Measurements from ENCODE around the gene PHC2.

Gene PHC2

GRCh38 chr1:33289858-33290154 lies 141.1 kb downstream of the PHC2 start:
- TF ChIP-seq CTCF (IDR thresholded peaks at IDR 0.05; ENCODE audit: low read depth, low read length) (no peak), MYC (IDR thresholded peaks at IDR 0.05; ENCODE audit: low read depth, low read length) (no peak), POLR2A (IDR thresholded peaks at IDR 0.05; ENCODE audit: extremely low read depth, insufficient read length) (no peak), MAX (IDR thresholded peaks at IDR 0.05; ENCODE audit: low read depth, low read length) (no peak)
- DNase-seq (ENCODE audit: low read depth) = no peak
- no peak overlapping the region for H3K4me3 ChIP-seq (ENCODE audit: low read depth, low read length)

GRCh38 chr1:33288976-33289857 lies 141.7 kb downstream of the PHC2 start:
- TF ChIP-seq POLR2A (IDR thresholded peaks at IDR 0.05; ENCODE audit: extremely low read depth, insufficient read length) (no peak), CTCF (IDR thresholded peaks at IDR 0.05; ENCODE audit: low read depth, low read length) (no peak), MAX (IDR thresholded peaks at IDR 0.05; ENCODE audit: low read depth, low read length) (no peak), MYC (IDR thresholded peaks at IDR 0.05; ENCODE audit: low read depth, low read length) (no peak)
- no peak for DNase-seq (ENCODE audit: low read depth)
- no peak overlapping the region for H3K4me3 ChIP-seq (ENCODE audit: low read depth, low read length)

- H3K4me3 ChIP-seq (ENCODE audit: low read depth, low read length) = no peak overlapping the region
- no peak for DNase-seq (ENCODE audit: low read depth)
- TF ChIP-seq MYC (IDR thresholded peaks at IDR 0.05; ENCODE audit: low read depth, low read length) (no peak), MAX (IDR thresholded peaks at IDR 0.05; ENCODE audit: low read depth, low read length) (no peak)
Observed at GRCh38 chr1:33287317-33287716, 143.6 kb downstream of the PHC2 start.

GRCh38 chr1:33286451-33287185 lies 144.3 kb downstream of the PHC2 start:
- H3K4me3 ChIP-seq (ENCODE audit: low read depth, low read length) = no peak overlapping the region
- DNase-seq (ENCODE audit: low read depth) = no peak
- no peak for TF ChIP-seq CTCF (IDR thresholded peaks at IDR 0.05; ENCODE audit: low read depth, low read length)
- no peak for TF ChIP-seq MAX (IDR thresholded peaks at IDR 0.05; ENCODE audit: low read depth, low read length)
- no peak for TF ChIP-seq POLR2A (IDR thresholded peaks at IDR 0.05; ENCODE audit: extremely low read depth, insufficient read length)
- TF ChIP-seq MYC (IDR thresholded peaks at IDR 0.05; ENCODE audit: low read depth, low read length) = no peak

GRCh38 chr1:33284049-33284448 lies 146.8 kb downstream of the PHC2 start:
- TF ChIP-seq CTCF (IDR thresholded peaks at IDR 0.05; ENCODE audit: low read depth, low read length) (no peak), MYC (IDR thresholded peaks at IDR 0.05; ENCODE audit: low read depth, low read length) (no peak), MAX (IDR thresholded peaks at IDR 0.05; ENCODE audit: low read depth, low read length) (no peak), POLR2A (IDR thresholded peaks at IDR 0.05; ENCODE audit: extremely low read depth, insufficient read length) (no peak)
- DNase-seq (ENCODE audit: low read depth) = no peak
- no peak overlapping the region for H3K4me3 ChIP-seq (ENCODE audit: low read depth, low read length)

GRCh38 chr1:33282791-33283190 lies 148.1 kb downstream of the PHC2 start:
- DNase-seq (ENCODE audit: low read depth) = no peak
- no peak overlapping the region for H3K4me3 ChIP-seq (ENCODE audit: low read depth, low read length)
- TF ChIP-seq CTCF (IDR thresholded peaks at IDR 0.05; ENCODE audit: low read depth, low read length) (no peak), POLR2A (IDR thresholded peaks at IDR 0.05; ENCODE audit: extremely low read depth, insufficient read length) (no peak), MAX (IDR thresholded peaks at IDR 0.05; ENCODE audit: low read depth, low read length) (no peak), MYC (IDR thresholded peaks at IDR 0.05; ENCODE audit: low read depth, low read length) (no peak)

All from NB4 (cell line).